COLO668 (cell line): Measurements from ENCODE around the gene FCN3.

ENCODE experiments used
- DNase-seq: peaks from one replicate; lab custom pipeline; 2025; ENCODE audit not compliant: unreplicated experiment; lab: John Stamatoyannopoulos, UW

FCN3 gene

GRCh38 chr1:27360159-27361043 is 14.2 kb downstream of the FCN3 start:
- DNase-seq, result no peak

GRCh38 chr1:27359822-27360158 is 14.8 kb downstream of the FCN3 start:
- no peak for DNase-seq

- DNase-seq, result no peak
These were observed 15.7 kb downstream of the FCN3 start for GRCh38 chr1:27358928-27359313.

- no peak for DNase-seq
These were observed 16.3 kb downstream of the FCN3 start for GRCh38 chr1:27358038-27358927.

- DNase-seq, result peak; percentile 78
These were observed 17.2 kb downstream of the FCN3 start for GRCh38 chr1:27357281-27358037.

- DNase-seq, result no peak
These were observed 17.9 kb downstream of the FCN3 start for GRCh38 chr1:27356619-27357280.

GRCh38 chr1:27356277-27356618 is 18.4 kb downstream of the FCN3 start:
- DNase-seq, result no peak

GRCh38 chr1:27355683-27356082 is 18.9 kb downstream of the FCN3 start:
- no peak for DNase-seq

GRCh38 chr1:27353629-27354028 is 21.0 kb downstream of the FCN3 start:
- no peak for DNase-seq

GRCh38 chr1:27353166-27353565 is 21.5 kb downstream of the FCN3 start:
- no peak for DNase-seq

- DNase-seq, result no peak
These were observed 23.0 kb downstream of the FCN3 start for GRCh38 chr1:27351541-27352107.

- DNase-seq, result no peak
These were observed 23.7 kb downstream of the FCN3 start for GRCh38 chr1:27350663-27351540.

GRCh38 chr1:27349784-27350662 is 24.6 kb downstream of the FCN3 start:
- DNase-seq, result peak; percentile 95

GRCh38 chr1:27348861-27349783 is 25.5 kb downstream of the FCN3 start:
- peak; percentile 93 for DNase-seq

- no peak for DNase-seq
These were observed 27.5 kb downstream of the FCN3 start for GRCh38 chr1:27346991-27347624.

- no peak for DNase-seq
These were observed 28.3 kb downstream of the FCN3 start for GRCh38 chr1:27346357-27346756.

- DNase-seq, result no peak
These were observed 29.4 kb downstream of the FCN3 start for GRCh38 chr1:27345272-27345671.
